ENCODE data around the gene CD8B.

The CD8B gene

DNA sequence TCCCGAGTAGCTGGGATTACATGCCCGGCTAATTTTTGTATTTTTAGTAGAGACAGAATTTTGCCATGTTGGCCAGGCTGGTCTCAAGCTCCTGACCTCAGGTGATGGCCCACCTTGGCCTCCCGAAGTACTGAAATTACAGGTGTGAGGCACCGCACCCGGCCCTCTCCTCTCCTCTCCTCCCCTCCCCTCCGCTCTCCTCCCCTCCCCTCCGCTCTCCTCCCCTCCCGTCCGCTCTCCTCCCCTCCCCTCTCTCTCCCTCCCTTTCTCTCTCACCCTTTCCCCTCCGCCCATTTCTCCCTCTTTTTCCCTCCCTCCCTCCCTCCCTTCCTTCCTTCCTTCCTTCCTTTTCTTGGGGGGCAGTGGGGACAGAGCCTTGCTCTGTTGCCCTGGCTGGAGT is 28.4 kb downstream of the CD8B start:
- DNase-seq, result no peak

DNA sequence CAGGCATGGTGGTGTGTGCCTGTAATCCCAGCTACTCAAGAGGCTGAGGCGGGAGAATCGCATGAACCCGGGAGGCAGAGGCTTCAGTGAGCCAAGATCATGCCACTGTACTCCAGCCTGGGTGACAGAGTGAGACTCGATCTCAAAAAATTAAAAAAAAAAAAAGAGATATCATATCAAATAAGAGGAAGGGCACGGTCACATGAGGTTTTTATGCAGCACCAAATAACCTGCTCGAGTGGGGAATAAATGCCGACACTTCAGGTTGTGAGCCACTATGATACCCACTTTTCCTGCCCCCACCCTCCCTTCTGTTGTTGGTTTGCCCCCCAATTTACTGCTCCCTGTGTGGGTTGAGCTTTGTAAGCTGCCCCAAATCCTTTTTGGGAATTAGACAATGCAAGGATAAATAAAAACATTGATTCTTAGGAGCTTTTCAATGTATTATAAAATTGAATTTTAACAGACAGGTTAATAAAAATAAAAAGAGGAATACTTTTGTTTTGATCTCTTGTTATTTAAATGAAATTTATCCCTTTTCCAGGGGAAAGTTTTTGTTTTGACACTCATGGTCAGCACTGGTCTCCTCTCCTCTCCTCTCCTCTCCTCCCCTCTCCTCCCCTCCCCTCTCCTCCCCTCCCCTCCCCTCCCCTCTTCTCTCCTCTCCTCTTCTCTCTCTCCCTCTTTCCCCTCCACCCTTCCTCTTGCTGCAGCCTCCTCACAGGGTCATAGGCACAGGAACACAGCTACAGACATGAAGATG is 29.2 kb downstream of the CD8B start:
- no peak for DNase-seq

DNA sequence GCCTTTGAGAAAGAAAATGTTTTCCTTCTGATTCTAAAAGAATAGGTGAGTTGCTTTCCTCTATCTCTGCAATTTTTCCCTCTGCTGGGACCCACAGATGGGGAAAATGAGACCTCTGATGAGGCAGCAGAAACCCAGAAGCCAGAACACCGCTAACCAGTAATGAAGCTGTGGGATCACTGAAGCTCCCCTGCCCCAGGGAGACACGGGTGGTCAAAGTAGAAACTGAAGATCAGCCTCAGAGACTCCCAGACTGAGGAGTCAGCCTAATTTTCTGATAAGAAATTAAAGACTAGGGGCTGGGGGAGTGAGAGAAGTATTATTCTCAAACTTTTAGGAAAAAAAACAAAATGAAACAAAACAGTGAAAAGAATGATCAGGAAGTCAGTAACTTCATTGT is 30.1 kb downstream of the CD8B start:
- no peak for DNase-seq

DNA sequence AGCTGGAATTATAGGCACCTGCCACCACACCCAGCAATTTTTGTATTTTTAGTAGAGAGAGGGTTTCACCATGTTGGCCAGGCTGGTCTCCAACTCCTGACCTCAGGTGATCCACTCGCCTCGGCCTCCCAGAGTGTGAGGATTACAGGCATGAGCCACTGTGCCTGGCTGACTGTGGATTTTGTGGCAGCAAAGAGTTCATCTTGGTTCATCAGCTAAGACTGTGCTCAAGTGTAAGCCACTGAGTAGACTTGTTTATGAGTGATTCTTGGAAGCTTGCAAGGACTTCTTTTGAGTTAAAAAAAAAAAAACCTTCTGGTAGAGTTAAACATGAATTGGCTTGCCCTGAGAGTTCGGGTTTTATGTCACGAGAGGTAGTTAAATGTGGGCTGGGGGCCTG is 34.7 kb downstream of the CD8B start:
- no peak for DNase-seq

DNA sequence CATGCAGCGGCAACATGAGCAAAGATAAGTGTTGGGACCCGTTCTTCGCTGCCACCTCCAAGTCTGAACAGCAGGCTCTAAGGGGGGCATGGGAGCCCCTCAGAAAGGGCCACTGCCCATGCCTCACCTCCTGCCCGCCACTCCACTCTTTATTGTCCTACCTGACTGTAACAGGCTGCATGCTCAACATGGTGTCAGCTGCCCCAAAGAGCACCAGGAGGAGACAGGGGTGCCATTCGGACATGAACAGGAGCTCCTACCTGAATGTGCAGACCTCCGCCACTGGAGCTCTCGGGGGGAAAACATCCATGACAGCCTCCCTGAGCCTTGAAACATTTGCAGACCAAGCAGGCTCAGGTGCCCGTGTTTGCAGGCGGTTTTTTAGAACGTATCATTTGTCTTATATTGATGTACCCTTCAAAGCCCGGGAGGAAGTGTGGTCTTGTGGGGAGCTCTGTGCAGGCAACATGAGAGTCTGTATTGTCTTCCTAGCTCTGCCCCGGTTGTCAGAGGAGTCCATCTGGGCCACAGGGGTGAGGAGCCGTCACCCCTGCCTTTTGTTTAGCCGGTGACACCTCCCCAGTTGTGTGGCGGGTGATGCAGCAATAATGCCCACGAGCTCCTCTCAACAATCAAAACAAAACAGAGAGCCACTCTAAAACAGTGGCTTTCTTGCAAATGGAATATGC is 35.8 kb downstream of the CD8B start:
- no peak for DNase-seq

DNA sequence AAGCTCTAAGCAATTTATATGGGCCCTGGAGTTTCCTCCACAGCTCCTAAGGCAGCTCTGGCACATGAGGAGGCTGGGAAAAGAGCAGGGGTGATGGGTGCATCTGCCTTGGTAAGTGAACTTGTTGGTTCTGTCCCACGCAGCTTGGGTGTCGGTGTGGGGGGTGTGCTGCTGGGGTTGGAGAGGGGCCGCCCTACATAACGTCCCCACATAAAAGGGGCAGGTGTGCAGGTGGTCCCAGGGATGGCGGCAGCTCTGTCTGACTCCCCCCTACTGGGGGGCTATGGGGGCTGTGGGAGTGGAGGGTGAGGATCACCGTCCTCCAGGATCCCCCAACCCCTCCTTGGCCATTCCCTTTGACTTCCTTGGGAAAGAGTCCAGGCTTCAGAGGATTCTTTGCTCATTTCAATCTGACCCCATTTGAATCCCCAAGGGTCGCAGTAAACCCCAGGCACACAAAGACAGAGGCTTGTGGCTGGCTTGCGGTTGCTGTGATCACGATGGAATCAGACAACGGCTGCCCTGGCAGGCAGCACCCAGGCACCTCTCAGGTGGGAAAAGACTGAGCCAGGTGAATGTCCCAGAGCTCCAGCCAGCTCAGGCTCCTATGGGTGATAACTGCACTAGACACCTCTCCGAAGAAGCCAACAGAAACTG is 36.5 kb downstream of the CD8B start:
- no peak for DNase-seq

DNA sequence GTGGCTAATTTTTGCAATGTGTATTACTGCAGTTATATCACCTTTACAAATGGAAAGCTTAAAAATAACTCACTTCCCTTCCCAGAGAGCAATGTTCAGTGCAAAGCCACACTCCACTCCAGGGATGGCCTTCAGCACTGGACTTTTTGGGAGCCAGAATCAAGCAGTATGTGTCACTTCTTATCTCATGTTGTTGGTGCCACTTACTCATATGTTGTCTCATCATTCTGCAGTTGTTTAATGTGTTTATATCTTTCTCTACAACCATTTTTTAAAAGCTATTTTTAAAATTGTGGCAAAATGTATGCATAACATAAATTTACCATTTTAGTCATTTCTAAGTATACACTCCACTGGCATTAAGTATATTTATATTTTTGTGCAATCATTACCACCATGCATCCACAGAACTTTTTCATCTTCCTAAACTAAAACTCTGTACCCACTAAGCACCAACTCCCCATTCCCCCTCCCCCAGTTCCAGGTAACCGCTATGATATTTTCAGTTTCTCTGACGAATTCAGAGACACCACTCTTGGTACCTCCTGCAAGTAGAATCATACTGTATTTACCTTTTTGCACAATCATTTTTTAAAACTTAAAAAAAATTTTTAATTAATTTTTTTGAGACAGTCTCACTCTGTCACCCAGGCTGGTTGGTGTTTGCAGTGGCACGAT is 38.9 kb downstream of the CD8B start:
- no peak for DNase-seq

DNA sequence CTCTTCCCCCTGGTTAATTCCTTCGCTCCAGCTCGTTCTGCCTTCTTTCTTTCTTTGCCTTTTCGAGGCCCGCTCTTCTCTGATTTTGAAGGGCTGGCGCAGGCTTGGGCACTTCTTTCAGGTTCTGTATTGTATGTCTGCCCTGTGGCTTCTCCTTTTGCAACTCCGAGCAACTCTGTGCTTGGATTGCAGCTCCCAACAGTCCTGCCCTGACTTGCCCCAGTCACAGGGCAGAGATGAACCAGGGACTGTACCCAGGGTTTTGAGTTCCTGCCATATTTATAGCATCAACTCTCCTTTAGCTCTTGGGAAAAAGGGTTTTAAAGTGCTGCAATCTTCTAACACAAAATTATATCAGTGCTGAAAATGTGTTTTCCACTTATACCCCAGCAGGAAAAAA is 39.8 kb downstream of the CD8B start:
- DNase-seq, result no peak

DNA sequence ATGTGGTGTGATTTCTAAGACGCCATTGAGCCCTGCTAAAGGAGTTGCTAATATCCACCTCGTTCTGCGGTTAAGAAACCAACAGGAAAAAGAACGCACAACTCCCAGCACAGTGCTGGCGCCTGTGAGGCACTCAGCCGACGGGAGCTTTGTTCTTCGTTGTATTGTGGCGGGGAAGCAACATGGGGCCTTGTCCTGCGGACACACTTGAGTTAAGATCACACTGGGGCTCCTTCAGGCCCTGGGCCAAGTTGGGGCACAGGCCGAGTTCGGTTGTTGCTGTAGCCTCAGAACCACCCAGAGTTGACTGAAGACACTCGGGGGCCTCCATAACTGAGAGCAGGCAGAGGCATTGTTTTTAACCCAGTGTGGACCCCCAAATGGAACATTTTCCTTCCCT is 40.4 kb downstream of the CD8B start:
- no peak for DNase-seq

DNA sequence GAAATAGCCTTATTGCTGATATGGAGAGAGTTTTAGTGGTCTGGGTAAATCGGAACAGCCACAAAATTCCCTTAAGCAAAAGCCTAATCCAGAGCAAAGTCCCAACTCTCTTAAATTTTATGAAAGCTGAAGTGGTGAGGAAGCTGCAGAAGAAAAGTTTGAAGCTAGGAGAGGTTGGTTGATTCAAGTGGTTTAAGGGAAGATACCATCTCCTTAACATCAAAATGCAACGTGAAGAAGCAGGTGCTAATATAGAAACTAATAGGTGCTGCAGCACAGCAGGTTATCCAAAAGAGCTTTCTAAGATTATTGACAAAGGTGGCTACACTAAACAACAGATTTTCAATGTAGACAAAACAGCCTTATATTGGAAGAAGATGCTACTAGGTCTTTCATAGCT is 42.7 kb downstream of the CD8B start:
- DNase-seq, result no peak

DNA sequence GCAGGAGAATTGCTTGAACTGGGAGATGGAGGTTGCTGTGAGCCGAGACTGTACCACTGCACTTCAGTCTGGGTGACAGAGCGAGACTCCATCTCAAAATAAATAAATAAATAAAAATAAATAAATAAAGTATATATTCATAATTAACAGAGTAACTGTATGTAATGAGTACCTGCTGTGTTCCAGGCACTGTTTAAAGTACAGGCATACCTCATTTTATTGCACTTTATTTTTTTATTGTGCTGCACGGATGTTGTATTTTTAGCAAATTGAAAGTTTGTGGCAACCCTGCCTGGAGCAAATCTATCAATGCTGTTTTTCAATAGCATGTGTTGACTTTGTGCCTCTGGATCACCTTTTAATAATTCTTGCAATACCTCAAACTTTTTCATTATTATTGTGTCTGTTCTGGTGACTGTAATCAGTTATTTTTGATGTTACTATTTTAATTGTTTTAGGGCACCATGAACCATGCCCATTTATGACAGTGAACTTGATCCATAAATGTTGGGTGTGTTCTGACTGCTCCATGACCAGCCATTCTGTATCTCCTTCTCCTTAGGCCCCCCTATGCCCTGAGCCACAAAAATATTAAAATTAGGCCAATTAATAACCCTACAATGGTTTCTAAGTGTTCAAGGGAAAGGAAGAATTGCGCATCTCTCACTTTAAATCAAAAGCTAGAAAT is 43.4 kb downstream of the CD8B start:
- DNase-seq, result no peak

DNA sequence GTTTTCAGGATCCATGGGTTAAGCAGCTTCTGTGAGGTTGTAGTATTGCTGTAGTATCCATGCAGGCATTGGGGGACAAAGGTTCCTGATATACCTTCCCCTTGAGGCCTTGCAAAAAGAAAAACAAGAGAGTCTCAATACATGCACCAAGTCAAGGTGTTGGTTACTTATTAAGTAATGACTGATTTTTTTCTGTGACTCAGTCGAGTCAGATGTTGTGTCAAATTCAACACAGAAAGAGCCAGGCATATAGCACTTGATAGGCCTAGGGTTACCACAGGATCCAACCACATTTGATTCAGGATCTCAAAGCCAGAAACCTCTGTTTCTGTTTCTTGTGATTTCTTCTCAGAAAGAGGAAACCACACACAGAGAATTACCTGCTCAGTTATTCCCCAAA is 46.1 kb downstream of the CD8B start:
- DNase-seq, result no peak

DNA sequence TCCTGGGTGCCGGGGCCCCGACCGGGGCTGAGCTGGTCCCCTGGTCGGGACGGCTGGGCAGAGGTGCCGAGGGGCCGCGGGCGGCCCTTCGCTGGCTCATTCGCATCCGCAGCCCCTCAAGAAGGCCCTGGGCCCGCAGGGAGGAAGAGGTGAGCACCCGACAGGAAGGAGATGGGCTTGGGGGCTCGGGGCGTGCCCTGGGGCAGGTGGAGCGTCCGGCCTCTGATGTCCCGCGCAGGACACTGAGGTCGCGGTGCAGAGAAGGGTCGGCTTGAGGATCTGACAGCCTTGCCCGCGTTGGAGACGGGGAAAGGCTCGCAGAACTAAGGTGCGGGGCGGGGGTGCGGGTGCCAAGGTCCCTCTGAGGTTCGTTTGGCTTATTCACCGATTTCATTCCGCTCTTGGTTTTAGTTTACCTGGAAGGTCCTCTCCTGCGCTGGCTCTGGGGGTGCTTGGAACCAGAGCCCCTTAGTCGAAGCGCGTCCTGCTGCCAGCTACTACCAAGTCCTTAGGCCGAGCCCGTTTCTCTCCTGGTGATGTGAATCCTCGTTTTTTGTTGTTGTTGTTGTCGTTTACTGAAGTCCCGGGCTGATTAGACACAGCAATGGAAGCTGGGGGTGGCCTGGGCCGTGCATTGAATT is 52.1 kb downstream of the CD8B start:
- no peak for DNase-seq

DNA sequence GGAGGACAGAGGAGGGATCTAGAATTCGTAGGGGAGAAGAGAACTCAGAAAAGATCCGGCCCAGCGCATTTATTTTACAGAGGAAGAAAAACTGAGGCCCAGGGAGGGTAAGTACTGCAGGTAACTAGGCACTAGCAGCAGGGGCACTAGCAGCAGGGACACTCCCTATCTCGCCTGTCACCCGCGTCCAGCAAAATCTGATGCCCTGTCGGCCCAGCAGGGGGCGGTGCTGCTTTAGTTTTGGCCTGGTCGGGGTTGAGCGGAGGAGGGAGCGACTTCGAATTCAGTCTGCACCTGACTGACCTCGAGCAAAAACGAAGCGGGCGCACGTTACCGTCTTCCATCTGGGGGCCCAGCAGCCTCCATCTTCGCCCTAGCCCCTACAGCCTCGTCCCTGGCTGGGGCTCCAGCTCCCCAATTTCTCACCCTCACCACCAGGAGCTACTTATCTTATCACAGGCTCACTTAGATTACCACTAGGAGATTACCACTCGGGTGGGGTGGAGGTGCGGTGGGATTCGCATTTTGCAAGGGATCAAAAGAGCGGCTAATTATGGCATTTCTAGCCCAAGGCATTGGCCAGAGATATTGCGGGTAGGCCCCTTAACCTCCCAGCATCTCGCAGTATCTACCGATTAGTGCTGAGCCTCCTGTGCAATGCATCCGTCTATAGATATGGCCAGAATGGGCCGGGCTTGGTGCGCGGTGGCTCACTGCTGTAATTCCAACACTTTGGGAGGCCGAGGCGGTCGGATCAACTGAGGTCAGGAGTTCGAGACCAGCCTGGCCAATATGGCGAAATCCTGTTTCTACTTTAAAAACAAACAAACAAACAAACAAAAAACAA is 53.1 kb downstream of the CD8B start:
- DNase-seq, result peak; percentile 88

DNA sequence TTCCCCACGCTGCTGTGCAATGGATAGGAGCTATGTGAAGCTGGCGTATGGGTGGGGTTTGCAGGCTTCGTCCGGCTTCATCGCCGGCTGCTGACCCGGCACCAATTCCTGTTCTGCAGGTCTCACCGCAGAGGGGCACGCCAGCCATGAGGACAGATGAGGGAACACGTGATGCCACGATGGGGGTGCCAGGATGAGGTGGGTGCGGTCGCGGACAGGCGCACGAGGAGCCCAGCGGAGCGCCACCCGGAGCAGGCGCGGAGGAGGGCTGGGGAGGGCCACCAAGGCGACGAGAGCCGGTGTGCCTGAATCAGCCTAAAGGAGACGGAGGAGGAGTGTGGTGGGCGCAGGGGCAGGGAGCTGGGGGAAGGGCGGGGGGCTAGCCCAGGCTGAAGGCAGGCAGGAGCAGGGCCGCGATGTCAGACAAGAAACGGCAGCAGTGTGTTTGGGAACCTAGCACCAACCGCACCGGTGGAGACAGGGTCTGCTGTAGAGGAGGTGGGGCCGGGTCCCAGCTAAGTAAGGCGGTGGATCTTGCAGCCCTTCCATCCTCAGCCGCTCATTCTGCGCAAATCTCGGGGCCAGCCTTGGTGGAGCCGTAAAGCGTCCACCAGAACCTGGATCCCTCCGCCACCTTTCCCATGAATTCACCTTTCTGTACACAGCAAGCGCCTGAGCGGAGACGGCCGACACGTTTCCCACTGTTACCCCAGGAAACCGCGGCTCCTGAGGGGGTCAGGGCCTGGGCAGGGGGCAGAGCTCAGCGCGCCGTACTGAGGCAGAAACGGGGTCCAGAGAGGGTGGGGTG is 54.0 kb downstream of the CD8B start:
- no peak for DNase-seq

DNA sequence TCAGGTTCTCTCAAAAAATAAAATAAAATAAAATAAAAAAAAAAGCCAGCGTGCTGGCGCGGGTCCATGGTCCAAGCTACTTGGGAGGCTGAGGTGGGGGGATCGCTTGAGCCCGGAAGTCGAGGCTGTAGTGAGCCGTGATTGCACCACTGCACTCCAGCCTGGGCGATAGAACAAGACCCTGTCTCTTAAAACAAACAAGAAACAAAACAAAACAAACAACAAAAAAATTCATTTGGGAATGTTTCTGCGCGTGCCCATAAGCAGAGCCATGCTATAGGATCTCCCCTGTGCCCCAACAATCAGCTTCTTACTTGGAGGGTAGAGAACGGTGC is 54.6 kb downstream of the CD8B start:
- no peak for DNase-seq

DNA sequence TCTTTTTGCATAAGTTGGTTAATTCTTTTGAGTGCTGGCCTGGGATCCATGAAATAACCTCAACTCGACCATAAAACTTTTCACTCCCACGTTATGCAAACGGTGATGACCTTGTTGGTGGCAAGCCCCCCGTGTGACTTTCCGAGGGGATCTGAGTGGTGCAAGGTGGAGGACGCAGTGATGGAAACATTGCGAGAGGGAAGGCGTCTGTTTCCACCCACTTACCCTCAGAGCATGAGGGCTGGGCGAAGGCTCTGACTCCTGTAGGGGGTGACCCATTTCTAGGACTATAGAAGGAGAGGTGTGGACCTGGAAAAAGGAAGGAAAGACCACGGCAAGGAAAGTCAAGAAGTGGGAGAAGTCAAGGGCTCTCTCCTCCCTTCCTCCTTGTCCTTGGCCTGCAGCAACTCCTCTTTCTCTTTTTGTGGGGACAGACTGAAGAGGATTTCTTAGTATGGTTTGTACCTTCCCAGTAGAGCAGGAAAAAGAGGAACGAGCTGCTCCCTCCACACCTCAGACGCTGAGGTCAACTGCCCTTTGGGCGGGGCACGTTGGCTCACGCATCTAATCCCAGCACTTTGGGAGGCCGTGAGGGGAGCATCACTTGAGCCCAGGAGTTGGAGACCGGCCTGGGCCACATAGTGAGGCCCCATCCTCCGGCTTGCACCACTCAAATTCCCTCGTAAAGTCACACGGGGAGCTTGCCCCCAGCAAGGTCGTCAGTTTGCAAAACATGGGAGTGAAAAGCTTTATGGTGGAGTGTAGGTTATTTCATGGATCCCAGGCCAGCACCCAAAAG is 55.4 kb downstream of the CD8B start:
- DNase-seq, result no peak

DNA sequence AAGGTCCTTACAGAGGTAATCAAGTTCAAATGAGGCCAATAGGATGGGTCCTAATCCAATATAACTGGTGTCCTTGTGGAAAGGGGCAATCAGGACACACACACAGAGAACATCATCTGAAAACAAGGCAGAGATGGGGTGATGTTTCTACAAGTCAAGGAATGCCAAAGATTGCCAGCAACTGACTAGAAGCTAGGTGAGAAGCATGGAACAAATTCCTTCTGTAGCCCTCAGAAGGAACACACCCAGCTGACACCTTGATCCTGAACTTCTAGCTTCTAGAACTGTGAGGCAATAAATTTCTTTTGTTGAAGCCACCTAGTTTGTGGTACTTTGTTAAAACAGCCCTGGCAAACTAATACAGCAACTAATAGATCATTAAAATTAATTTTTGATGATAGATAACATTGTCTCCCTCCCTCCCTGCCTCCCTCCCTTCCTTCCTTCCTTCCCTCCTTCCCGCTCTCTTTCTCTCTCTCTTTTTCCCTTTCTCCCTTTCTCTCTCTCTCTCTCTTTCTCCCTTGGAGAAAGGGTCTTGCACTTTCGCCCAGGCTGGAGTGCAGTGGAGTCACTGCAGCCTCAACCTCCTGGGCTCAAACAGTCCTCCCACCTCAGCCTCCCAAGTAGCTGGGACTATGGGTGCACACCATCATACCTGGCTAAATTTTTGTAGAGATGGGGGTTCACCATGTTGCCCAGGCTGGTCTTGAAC is 60.7 kb downstream of the CD8B start:
- no peak for DNase-seq

DNA sequence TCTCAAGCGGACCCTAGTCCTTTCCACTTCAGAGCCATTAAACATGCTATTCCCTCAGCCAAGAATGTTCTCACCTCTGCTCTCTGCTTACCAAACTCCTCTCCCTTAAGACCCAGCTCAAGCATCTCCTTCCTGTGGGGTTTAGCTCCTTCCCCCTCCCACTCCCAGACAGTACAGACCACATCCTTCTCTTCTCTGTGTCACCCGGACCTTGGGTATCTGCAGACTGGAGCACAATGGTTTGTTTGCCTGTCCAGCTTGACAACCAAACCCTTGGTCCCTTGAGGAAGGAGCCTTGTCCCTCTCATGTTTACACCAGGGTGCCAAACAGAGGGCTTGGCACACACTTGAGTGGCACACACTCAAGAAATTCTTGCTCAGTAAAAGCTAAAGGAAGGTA is 66.8 kb downstream of the CD8B start:
- no peak for DNase-seq

All from activated CD4-positive, alpha-beta T cell treated with anti-CD3 and anti-CD28 coated beads, Interleukin-2, amount 50 U/mL, for 1 hour (primary cell).